ENCODE results near the gene OR56A3. TPM values are rescaled to one million over a fixed set of nuclear protein-coding genes. Genes with fewer than 3 reads are reported as not detected.
"Not testable (repeated sequence)": the region's sequence is repeated elsewhere in the genome, so short reads cannot be mapped to it uniquely, and the experiment has no call there.

The OR56A3 gene
- total RNA-seq, 1 experiment from 2014 or later = not detected

DNA sequence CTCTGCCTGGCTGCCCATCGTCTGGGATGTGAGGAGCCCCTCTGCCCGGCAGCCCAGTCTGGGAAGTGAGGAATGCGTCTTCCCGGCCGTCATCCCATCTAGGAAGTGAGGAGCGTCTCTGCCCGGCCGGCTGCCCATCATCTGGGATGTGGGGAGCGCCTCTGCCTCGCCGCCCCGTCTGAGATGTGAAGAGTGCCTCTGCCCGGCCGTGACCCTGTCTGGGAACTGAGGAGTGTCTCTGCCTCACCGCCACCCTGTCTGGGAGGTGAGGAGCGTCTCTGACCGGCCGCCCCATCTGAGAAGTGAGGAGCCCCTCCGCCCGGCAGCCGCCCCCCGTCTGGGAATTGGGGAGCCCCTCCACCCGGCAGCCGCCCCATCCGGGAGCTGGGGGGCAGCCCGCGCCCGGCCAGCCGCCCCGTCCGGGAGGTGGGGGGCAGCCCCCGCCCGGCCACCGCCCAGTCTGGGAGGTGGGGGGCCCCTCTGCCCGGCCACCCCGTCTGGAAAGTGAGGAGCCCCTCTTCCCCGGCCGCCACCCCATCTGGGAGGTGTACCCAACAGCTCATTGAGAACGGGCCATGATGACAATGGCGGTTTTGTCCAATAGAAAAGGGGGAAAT is 18.8 kb downstream of the OR56A3 start:
- DNase-seq (ENCODE audit: low read depth); in situ Hi-C loops (cut with HindIII; ENCODE audit: low pct_unique_long_range_greater_than_20kb, low sequenced_read_pairs): not testable (repeated sequence)

DNA sequence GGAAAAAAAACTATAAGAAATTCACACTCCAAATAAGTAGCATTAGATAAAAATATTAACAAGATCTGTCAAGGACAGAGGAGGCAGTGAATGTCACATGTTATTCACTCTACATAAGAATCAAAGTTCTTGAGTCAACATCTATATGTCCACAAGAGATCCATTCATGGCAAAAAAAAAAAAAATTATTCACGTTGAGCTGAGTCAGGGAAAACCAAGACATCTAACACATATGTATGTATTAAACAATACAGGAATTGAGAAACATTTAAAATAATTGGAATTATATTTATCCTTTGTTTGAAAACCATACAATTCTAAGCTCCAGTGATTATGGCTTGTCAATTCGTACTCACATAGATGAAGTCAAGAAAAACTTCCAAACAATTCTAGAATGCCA is 24.9 kb downstream of the OR56A3 start:
- in situ Hi-C loops (cut with HindIII; ENCODE audit: low pct_unique_long_range_greater_than_20kb, low sequenced_read_pairs) = no loop called here
- DNase-seq (ENCODE audit: low read depth) = no peak

DNA sequence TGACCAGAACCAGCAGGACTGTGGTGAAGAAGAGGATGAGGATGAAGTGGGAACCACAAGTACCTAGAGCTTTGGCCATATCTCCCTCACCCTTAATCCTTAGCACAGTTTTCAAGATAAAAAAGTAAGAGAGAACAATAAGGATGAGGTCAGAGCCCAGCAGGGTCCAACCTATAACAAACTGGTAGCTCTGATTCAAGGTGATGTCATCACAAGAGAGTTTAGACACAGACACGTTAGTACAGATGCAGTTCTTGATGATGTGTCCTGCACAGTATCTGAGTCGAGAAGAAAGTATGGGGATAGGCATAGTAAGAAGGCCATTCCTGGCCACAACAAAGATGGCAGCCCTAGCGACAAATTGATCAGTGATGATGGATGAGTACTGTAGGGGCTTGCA is 25.7 kb downstream of the OR56A3 start:
- in situ Hi-C loops (cut with HindIII; ENCODE audit: low pct_unique_long_range_greater_than_20kb, low sequenced_read_pairs) = no loop called here
- DNase-seq (ENCODE audit: low read depth) = no peak

DNA sequence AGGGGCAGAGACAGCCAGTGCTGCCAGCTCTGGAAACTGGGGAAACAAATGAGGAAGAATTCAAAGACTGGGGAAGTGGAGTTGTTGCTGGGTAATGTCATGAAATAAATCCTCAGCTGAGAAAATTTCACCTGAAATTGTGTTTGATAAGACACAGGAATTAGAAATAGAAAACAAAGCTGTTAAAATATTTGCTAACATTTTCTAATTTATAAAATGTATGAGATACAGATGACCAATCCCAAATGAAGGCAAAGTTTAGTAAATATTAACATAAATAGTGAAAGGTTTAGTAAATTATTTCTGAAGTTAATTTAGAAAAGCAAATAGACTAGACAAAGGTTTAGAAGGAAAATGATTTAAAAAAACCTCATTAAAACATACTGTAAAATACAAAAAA is 26.3 kb downstream of the OR56A3 start, which contains the start of gene OR56A5:
OR56A5 (minus strand) TSS at position 101 of the 400 bp plus-strand sequence; CDS start at position 101, 0 bp downstream.
- in situ Hi-C loops (cut with HindIII; ENCODE audit: low pct_unique_long_range_greater_than_20kb, low sequenced_read_pairs) = no loop called here
- no peak for DNase-seq (ENCODE audit: low read depth)

DNA sequence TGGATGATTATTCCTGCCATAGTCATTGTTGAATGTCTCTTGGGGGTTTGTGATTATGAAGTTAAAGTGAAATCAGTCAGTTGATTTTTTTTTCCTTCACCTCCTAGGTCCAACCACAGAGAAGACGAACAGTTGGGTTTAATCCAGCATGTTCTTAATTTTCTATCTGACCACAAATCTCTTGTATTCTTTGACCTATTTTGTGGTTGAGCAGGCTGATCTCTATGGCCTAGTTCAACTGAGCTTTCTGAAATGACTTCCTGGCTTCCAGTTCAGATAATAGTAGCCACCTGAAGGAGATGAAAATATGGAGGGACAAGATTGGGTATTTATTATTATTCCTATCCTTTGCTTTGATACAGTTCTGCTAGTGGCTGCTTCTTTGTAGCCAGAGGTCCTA is 31.5 kb downstream of the OR56A3 start:
- in situ Hi-C loops (cut with HindIII; ENCODE audit: low pct_unique_long_range_greater_than_20kb, low sequenced_read_pairs) = no loop called here
- DNase-seq (ENCODE audit: low read depth) = no peak

DNA sequence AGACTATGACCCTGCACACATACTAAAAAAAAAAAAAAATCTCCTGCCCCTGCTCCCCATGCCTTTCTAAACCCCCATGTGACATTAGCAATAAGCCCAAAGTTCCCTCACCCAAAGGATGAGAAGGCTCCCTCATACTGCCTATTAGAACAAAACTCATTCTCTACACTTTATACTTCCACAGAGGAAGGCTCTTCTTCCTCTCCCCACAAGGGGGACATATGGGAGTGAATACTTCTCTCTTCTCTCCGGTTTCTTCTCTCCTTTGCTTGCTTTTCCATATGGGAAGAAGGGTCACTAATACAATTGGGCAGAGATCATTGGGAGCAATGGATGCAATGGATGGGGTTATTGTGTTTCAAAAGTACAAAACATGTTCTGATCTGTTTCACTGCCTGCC is 41.4 kb downstream of the OR56A3 start:
- in situ Hi-C loops (cut with HindIII; ENCODE audit: low pct_unique_long_range_greater_than_20kb, low sequenced_read_pairs) = no loop called here
- no peak for DNase-seq (ENCODE audit: low read depth)

DNA sequence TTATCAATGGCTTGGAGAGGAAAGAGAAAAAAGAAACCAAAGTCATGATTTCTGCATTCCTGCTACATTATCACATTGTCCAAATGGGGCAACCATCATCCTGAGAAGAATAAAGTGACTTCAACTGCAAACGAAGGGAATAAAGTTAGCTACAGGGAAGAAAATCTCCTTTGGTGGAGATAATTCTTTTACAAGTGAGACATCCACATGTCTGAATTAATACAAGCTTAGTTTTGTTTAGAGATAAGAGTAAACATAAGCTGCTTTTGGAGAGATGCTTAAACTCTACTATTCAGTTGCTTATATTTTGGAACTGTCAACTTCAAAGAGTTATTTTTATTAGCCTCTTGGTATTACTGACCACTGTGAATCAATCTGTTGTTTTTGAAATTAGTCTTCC is 44.8 kb downstream of the OR56A3 start, which contains the start of gene OR52L1:
OR52L1 (minus strand) TSS at position 101 of the 400 bp plus-strand sequence; CDS start at position 46, 55 bp downstream.
- in situ Hi-C loops (cut with HindIII; ENCODE audit: low pct_unique_long_range_greater_than_20kb, low sequenced_read_pairs) = no loop called here
- no peak for DNase-seq (ENCODE audit: low read depth)

DNA sequence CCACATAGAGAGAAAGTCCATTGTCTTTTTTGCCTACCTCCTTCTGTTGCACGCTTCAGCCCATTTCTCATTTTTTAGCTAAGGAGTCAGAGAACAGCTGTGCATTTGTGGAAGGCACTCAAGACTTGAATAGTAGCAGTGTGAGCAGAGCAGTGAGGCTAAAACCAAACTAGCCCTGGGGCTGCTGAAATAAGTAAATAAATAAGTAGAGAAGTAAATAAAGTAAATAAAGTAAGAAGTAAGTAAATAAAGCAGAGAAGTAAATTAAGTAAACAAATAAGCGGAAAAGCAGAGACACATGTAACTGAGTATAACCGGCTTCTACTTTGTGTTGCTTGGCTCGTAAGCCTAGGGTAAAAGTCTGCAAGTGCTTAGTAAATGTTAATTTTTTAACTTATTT is 47.2 kb downstream of the OR56A3 start:
- in situ Hi-C loops (cut with HindIII; ENCODE audit: low pct_unique_long_range_greater_than_20kb, low sequenced_read_pairs) = no loop called here
- DNase-seq (ENCODE audit: low read depth) = no peak

DNA sequence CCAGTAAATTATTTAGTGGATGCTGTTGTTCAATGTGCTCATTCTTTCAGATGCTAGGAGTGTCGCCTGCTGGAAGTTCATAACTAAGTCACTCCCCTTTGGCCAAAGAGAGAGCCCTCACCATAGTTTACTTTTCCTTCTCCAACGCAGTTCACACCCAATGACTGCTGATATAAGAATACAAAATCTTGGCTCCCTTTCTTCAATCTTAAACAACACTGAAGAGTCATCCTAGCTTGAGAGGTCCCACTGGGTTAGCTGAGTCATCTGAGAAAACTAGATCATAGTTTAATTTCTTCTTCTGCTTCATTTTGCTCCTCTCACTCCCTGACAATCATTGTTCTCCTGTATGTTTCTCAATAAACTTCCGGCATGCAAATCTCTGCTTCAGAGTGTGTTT is 50.1 kb downstream of the OR56A3 start:
- in situ Hi-C loops (cut with HindIII; ENCODE audit: low pct_unique_long_range_greater_than_20kb, low sequenced_read_pairs) = no loop called here
- DNase-seq (ENCODE audit: low read depth) = no peak

DNA sequence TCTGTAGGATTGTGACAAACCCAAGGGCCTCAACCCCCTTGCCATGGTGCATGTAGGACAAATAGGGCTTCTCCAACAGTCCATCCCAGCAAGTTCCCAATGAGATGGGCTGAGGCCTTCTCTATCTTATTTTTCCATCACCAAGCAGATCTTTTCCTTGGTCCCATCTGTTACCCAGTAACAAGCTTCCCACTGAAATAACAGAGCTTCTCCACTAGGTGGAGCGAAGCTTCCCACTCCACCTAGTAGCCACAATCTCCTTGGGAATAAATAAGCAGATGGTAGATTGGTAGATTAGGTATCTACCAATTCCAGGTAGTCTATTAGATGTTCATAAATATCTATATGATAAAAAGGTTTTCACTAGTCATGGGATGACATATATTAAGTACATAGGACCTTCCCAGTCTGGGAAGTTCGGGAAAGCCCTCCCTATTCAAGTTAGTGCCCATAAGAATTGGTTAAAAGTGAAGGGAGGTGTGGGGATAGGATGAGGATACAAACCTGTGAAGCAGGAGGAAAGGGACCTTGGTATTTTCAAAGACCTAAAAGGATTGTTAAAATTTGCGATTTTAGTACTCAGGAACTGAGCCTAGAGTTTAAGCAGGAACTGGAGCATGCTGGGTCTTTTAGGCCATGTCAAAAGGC is 50.7 kb downstream of the OR56A3 start:
- in situ Hi-C loops (cut with HindIII; ENCODE audit: low pct_unique_long_range_greater_than_20kb, low sequenced_read_pairs) = no loop called here
- no peak for DNase-seq (ENCODE audit: low read depth)

DNA sequence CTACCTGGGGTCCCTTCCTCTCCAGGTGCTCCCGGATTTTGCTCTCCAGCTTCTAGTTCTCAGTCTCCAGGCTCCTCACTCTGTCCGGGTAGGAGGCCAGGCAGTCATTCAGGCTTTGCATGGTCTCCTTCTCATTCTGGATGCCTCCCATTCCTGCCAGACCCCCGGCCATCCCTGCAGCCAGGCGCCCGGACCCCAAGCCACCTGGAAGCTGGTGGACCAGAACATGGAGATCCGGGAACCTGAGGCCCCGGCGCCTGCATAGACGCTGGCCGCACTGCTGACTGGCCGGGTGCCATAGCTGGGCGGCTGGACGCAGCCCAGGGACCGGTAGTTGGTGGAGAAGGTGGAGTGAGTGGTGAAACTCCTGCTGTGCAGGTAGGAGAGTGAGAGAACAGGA is 52.7 kb downstream of the OR56A3 start:
- no peak for DNase-seq (ENCODE audit: low read depth)
- in situ Hi-C loops (cut with HindIII; ENCODE audit: low pct_unique_long_range_greater_than_20kb, low sequenced_read_pairs) = no loop called here

Other genes with a start within 250 kb of the OR56A3 start
- not detected in 2 replicates for gene OR56B1, start 205.8 kb upstream of the OR56A3 start, total RNA-seq (2014; rRNA removed; shearing (Covaris generic); ENCODE audit: low replicate concordance)
- gene OR52N4, start 188.0 kb upstream of the OR56A3 start, total RNA-seq (2014; rRNA removed; shearing (Covaris generic); ENCODE audit: low replicate concordance) = not detected in 2 replicates
- gene OR52N5, start 158.9 kb upstream of the OR56A3 start, total RNA-seq (2014; rRNA removed; shearing (Covaris generic); ENCODE audit: low replicate concordance) = not detected in 2 replicates
- not detected in 2 replicates for gene OR52N1, start 151.0 kb upstream of the OR56A3 start, total RNA-seq (2014; rRNA removed; shearing (Covaris generic); ENCODE audit: low replicate concordance)
- gene OR52N2, start 133.3 kb upstream of the OR56A3 start, total RNA-seq (2014; rRNA removed; shearing (Covaris generic); ENCODE audit: low replicate concordance) = not detected in 2 replicates
- gene OR52E6, start 100.4 kb upstream of the OR56A3 start, total RNA-seq (2014; rRNA removed; shearing (Covaris generic); ENCODE audit: low replicate concordance) = not detected in 2 replicates
- not detected in 2 replicates for gene OR52E8, start 84.6 kb upstream of the OR56A3 start, total RNA-seq (2014; rRNA removed; shearing (Covaris generic); ENCODE audit: low replicate concordance)
- gene OR52E4, start 61.6 kb upstream of the OR56A3 start, total RNA-seq (2014; rRNA removed; shearing (Covaris generic); ENCODE audit: low replicate concordance) = not detected in 2 replicates
- gene OR52E5, start 49.0 kb upstream of the OR56A3 start, total RNA-seq (2014; rRNA removed; shearing (Covaris generic); ENCODE audit: low replicate concordance) = not detected in 2 replicates
- gene OR56A5, start 26.2 kb downstream of the OR56A3 start, total RNA-seq (2014; rRNA removed; shearing (Covaris generic); ENCODE audit: low replicate concordance) = not detected in 2 replicates
- gene OR52L1, start 44.7 kb downstream of the OR56A3 start, total RNA-seq (2014; rRNA removed; shearing (Covaris generic); ENCODE audit: low replicate concordance) = not detected in 2 replicates
- gene OR56A4, start 64.7 kb downstream of the OR56A3 start, total RNA-seq (2014; rRNA removed; shearing (Covaris generic); ENCODE audit: low replicate concordance) = not detected in 2 replicates
- not detected in 2 replicates for gene OR56A1, start 88.5 kb downstream of the OR56A3 start, total RNA-seq (2014; rRNA removed; shearing (Covaris generic); ENCODE audit: low replicate concordance)
- gene OR56B4, start 165.4 kb downstream of the OR56A3 start, total RNA-seq (2014; rRNA removed; shearing (Covaris generic); ENCODE audit: low replicate concordance) = not detected in 2 replicates
- gene OR52B2, start 228.1 kb downstream of the OR56A3 start, total RNA-seq (2014; rRNA removed; shearing (Covaris generic); ENCODE audit: low replicate concordance) = not detected in 2 replicates